ENCODE data around the gene EIF4E1B. TPM values are rescaled to one million over a fixed set of nuclear protein-coding genes. Genes with fewer than 3 reads are reported as not detected.

The EIF4E1B gene
- total and polyA plus RNA-seq, 2 experiments from 2014 or later: not detected

DNA sequence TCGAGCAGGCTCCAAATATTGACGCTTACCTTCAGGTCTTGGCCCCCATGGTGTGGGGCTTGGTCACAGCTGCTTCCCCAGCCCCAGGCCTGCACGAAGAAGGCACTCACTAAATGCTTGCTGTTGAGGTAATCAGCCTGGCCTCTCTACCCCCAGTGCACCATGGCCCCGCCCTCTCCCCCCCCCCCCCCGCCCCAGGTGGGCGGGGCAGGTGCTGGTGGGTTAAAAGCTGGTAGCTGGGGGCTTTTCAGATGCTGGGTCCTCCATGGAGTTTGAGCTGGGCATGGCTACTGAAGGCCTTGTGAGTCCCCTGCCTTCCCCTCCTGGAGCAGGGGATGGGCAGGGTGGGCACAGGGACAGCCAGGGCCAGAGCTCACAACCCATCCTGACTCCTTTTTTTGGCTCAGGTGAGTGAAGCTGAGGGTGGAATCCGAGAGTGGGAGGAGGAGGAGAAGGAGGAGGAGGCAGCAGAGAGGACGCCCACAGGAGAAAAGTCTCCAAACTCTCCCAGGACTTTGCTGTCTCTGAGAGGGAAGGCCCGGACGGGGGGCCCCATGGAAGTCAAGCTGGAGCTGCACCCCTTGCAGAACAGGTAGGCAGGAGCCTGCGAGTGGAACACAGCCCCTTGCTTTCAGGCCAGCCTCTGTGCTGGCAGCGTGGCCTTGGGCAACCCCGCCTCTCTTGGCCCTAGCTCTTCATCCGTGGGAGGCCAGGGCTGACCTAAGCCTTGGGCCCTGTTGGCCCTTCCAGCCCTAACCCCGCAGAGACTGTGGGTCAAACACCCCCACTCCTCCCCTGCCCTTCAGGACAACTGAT, 12.4 kb downstream of the EIF4E1B start:
- no peaks in the 10 kb centered on the region for H3K9me3 ChIP-seq (ENCODE audit: low read depth)
- H3K27ac ChIP-seq: no peak overlapping the region
- H3K36me3 ChIP-seq: no peaks in the 10 kb centered on the region
- H3K27me3 ChIP-seq: no peaks in the 10 kb centered on the region
- no peak overlapping the region for H3K4me3 ChIP-seq
- TF ChIP-seq, protein P1, sequence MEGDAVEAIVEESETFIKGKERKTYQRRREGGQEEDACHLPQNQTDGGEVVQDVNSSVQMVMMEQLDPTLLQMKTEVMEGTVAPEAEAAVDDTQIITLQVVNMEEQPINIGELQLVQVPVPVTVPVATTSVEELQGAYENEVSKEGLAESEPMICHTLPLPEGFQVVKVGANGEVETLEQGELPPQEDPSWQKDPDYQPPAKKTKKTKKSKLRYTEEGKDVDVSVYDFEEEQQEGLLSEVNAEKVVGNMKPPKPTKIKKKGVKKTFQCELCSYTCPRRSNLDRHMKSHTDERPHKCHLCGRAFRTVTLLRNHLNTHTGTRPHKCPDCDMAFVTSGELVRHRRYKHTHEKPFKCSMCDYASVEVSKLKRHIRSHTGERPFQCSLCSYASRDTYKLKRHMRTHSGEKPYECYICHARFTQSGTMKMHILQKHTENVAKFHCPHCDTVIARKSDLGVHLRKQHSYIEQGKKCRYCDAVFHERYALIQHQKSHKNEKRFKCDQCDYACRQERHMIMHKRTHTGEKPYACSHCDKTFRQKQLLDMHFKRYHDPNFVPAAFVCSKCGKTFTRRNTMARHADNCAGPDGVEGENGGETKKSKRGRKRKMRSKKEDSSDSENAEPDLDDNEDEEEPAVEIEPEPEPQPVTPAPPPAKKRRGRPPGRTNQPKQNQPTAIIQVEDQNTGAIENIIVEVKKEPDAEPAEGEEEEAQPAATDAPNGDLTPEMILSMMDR (IDR thresholded peaks at IDR 0.05; ENCODE audit: low read depth, low read length): no peak
- DNase-seq (ENCODE audit: low read depth in 1 of 2, low spot score in 1 of 2): no peak
- H3K4me1 ChIP-seq (ENCODE audit: low read depth): no peaks in the 10 kb centered on the region

DNA sequence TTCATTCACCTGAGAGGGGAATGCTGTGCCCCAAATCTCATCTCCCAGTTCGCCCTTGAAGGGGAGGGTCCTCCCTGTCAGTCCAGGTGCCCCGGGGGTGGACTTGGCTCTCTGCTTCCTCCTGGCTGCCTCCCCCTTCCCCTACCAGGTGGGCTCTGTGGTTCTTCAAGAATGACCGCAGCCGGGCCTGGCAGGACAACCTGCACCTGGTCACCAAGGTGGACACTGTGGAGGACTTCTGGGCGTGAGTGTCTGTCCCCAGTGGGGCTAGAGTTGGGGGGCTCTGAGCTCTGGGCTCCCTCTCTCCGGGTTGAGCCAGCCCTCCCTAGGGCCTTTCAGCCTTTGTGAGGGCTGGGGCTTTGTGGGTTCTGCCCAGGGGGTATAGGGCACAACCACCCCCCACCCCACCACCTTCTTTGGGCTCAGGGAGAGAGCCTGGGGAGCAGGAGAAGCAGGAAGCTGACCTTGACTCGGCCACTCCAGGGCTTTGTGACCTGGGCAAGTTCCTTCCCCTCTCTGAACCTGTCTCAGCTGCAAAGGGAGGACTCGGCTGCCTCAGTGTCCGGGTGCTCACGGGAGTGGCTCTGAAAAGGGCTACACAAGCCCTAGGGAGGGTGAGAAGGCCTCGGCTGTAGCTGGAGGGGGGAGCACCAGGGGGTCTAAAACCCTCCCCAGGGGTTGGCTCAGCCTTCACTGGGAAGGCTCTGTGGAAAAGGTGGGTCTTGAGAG, 13.2 kb downstream of the EIF4E1B start:
- no peaks in the 10 kb centered on the region for H3K36me3 ChIP-seq
- no peaks in the 10 kb centered on the region for H3K27me3 ChIP-seq
- no peaks in the 10 kb centered on the region for H3K9me3 ChIP-seq (ENCODE audit: low read depth)
- H3K4me1 ChIP-seq (ENCODE audit: low read depth): no peaks in the 10 kb centered on the region
- no peak overlapping the region for H3K27ac ChIP-seq
- TF ChIP-seq, protein P1 (IDR thresholded peaks at IDR 0.05; ENCODE audit: low read depth, low read length): no peak
- no peak for DNase-seq (ENCODE audit: low read depth in 1 of 2, low spot score in 1 of 2)
- no peak overlapping the region for H3K4me3 ChIP-seq

DNA sequence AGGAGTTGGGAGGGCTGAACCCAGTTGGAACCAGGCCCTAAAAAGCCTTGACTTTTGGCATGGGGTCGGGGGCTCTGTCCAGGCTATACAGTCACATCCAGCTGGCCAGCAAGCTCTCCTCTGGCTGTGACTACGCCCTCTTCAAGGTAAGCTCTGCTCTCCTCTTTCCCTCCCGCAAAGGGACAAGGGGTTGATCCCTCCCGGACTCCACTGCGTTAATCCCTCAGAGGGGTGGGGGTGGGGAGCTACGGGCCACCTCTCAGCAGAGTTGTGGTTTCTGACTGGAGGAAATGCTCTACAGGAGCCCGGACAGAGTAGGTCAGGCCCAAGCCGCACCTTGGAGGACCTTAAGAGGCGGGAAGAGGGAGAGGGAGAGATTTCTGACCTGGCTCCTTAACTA, 13.8 kb downstream of the EIF4E1B start:
- no peak for DNase-seq (ENCODE audit: low read depth in 1 of 2, low spot score in 1 of 2)
- Histone ChIP-seq H3K27ac (no peak overlapping the region), H3K4me3 (no peak overlapping the region), H3K4me1 (ENCODE audit: low read depth) (no peaks in the 10 kb centered on the region), H3K27me3 (no peaks in the 10 kb centered on the region), H3K36me3 (no peaks in the 10 kb centered on the region), H3K9me3 (ENCODE audit: low read depth) (no peaks in the 10 kb centered on the region)
- TF ChIP-seq, protein P1 (IDR thresholded peaks at IDR 0.05; ENCODE audit: low read depth, low read length): no peak

DNA sequence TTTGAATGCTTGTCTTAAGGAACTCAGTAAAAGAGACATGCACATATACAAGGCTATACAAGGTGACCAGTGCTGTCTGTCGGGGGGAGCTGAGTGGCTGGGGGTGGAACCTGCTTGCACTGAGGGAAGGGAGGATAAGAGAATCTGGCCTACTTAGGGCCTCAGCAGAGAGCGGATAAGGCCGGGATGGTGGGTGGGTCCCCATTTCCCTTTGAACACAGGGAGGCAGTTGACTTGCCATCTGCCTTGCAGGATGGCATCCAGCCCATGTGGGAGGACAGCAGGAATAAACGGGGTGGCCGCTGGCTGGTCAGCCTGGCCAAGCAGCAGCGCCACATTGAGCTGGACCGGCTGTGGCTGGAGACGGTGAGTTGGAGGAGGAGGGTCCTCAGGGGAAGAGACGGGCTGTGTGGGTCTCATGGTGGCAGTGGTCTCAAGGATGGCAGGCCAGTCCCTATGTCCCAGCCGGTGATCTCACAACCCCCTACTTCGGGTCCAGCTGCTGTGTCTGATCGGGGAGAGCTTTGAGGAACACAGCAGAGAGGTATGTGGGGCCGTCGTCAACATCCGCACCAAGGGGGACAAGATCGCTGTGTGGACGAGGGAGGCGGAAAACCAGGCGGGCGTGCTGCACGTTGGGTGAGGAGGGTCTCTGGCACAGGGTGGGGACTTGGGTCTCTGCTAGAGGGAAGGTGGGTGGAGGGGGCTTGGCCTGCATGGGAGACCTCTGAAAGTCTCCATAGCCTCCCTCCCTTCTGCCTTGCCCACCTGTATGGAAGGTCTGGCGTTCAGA, 14.6 kb downstream of the EIF4E1B start:
- H3K4me3 ChIP-seq: no peak overlapping the region
- no peaks in the 10 kb centered on the region for H3K36me3 ChIP-seq
- no peaks in the 10 kb centered on the region for H3K27me3 ChIP-seq
- H3K4me1 ChIP-seq (ENCODE audit: low read depth): no peaks in the 10 kb centered on the region
- TF ChIP-seq, protein P1 (IDR thresholded peaks at IDR 0.05; ENCODE audit: low read depth, low read length): no peak
- no peak for DNase-seq (ENCODE audit: low read depth in 1 of 2, low spot score in 1 of 2)
- H3K27ac ChIP-seq: no peak overlapping the region
- H3K9me3 ChIP-seq (ENCODE audit: low read depth): no peaks in the 10 kb centered on the region

DNA sequence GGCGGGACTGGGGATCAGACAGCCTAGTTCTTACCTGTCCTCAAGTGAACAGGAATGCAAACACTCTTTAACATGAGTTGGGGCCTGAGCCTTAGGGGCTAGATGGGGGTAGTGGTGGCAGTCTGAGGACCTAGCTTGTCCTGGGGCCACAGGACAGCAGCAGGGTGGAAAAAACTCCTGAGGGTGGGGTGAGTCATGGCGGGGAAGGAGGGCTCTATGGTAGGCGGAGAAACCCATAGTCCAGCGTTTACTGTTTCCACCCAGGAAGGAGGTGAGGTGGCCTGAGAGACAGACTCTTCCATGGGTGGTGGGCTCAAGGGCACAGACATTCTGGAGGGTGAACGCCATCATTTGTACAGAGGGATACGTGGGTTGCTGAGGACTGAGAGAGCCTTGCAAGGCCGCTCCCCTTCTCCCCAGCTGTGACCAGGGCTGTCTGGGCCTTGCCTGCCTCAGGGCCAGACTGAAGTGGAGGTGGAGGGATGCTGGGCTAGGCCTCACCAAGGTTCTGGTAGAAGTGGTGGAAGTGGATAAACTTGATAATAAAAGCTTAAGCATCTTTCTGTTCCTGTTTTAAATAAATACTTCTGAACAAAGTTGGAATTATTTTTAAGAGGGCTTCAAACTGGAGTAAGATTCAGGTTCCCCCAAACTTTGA, 15.7 kb downstream of the EIF4E1B start:
- H3K4me3 ChIP-seq: no peak overlapping the region
- H3K9me3 ChIP-seq (ENCODE audit: low read depth): no peaks in the 10 kb centered on the region
- TF ChIP-seq, protein P1 (IDR thresholded peaks at IDR 0.05; ENCODE audit: low read depth, low read length): no peak
- no peaks in the 10 kb centered on the region for H3K4me1 ChIP-seq (ENCODE audit: low read depth)
- no peak overlapping the region for H3K27ac ChIP-seq
- DNase-seq (ENCODE audit: low read depth in 1 of 2, low spot score in 1 of 2): no peak
- no peaks in the 10 kb centered on the region for H3K36me3 ChIP-seq
- H3K27me3 ChIP-seq: no peaks in the 10 kb centered on the region
